PC-9 (cell line): ENCODE measurements around the gene ROGDI. TPM values are rescaled to one million over a fixed set of nuclear protein-coding genes. Genes with fewer than 3 reads are reported as not detected.

Source experiments
- BruUV-seq: library from RNA; stranded (reverse); fragments of 400-500 nt; replicated peaks from 2 replicates; lab custom pipeline; 2021; lab: Mats Ljungman, UMichigan
- CTCF ChIA-PET: fragments of 300-600 bp; sonication (Branson Sonifier 250); formaldehyde crosslinking; loops from one replicate; lab custom pipeline; 2022; ENCODE audit warnings: antibody characterized with exemption; lab: Charles Lee
- POLR2A ChIA-PET: fragments of 300-600 bp; sonication (Branson Sonifier 250); formaldehyde crosslinking; loops from one replicate; lab custom pipeline; 2022; ENCODE audit warnings: antibody characterized with exemption; ENCODE audit not compliant: unreplicated experiment; lab: Charles Lee
- DNase-seq, 2 experiments: peaks; one replicate each; pipeline versions ENCODE4 v3.0.0 to v3.0.0-alpha.2; 2015 to 2022; ENCODE audit warnings: mixed read lengths in 1 of 2
- H2AFZ ChIP-seq: fragments of 200-600 bp; sonication (generic); 2 replicates; pipeline ENCODE4 v1.8.1; 2017; ENCODE audit warnings: antibody characterized with exemption
- H3F3A ChIP-seq: fragments of 200-600 bp; sonication (generic); 2 replicates; pipeline ENCODE4 v1.8.1; 2017; ENCODE audit warnings: antibody characterized with exemption, mild to moderate bottlenecking, low read depth; ENCODE audit not compliant: insufficient read depth
- H3K27ac ChIP-seq: fragments of 200-600 bp; sonication (generic); 2 replicates; pipeline ENCODE4 v1.6.1; 2016; ENCODE audit warnings: mixed run types
- H3K27me3 ChIP-seq: fragments of 200-600 bp; sonication (generic); 2 replicates; pipeline ENCODE4 v1.6.1; 2016; ENCODE audit warnings: low read depth, mixed run types; ENCODE audit not compliant: insufficient read depth
- H3K36me3 ChIP-seq: fragments of 200-600 bp; sonication (generic); 2 replicates; pipeline ENCODE4 v1.6.1; 2016; ENCODE audit warnings: low read depth, mixed run types
- H3K4me1 ChIP-seq: fragments of 200-600 bp; sonication (generic); replicated peaks from 2 replicates; pipeline ENCODE4 v1.6.1; 2016; ENCODE audit warnings: mixed run types; ENCODE audit not compliant: insufficient read depth
- H3K4me2 ChIP-seq: fragments of 200-600 bp; sonication (generic); 2 replicates; pipeline ENCODE4 v1.6.1; 2017; ENCODE audit warnings: mixed run types
- H3K4me3 ChIP-seq: fragments of 200-600 bp; sonication (generic); 2 replicates; pipeline ENCODE4 v1.6.1; 2016; ENCODE audit warnings: mixed run types
- H3K79me2 ChIP-seq: fragments of 200-600 bp; sonication (generic); 2 replicates; pipeline ENCODE4 v1.6.1; 2017; ENCODE audit warnings: low read depth, mixed run types
- H3K9me2 ChIP-seq: fragments of 200-600 bp; sonication (generic); 2 replicates; pipeline ENCODE4 v1.8.1; 2017; ENCODE audit warnings: mild to moderate bottlenecking; ENCODE audit not compliant: insufficient read depth
- H3K9me3 ChIP-seq: fragments of 200-600 bp; sonication (generic); 2 replicates; pipeline ENCODE4 v1.8.1; 2016; ENCODE audit warnings: low read depth; ENCODE audit not compliant: insufficient read depth
- H4K20me1 ChIP-seq: fragments of 200-600 bp; sonication (generic); 2 replicates; pipeline ENCODE4 v1.8.1; 2017; ENCODE audit not compliant: insufficient read depth
- EZH2 ChIP-seq: fragments of 200-600 bp; sonication (generic); IDR thresholded peaks from 2 replicates; pipeline ENCODE4 v1.8.0; 2017; ENCODE audit warnings: antibody characterized with exemption, low read depth
- intact Hi-C: fragments of 100-400 bp; cut with micrococcal nuclease; formaldehyde crosslinking; loops from one replicate; pipeline ENCODE4 v1.10.0; 2022; ENCODE audit not compliant: unreplicated experiment
- total RNA-seq: library from RNA; stranded (reverse); gene quantifications from 2 replicates; pipeline ENCODE4 v1.2.3, GENCODE V29; 2021
- TF ChIP-seq, protein P1 (sequence below): fragments of 200-600 bp; sonication (generic); conservative IDR thresholded peaks from 2 replicates; pipeline ENCODE4 v1.6.1; 2017; ENCODE audit warnings: mixed run types, antibody characterized with exemption, mild to moderate bottlenecking, moderate library complexity

The ROGDI gene
- total RNA-seq, 1 experiment from 2014 or later, result 40.8 TPM

DNA sequence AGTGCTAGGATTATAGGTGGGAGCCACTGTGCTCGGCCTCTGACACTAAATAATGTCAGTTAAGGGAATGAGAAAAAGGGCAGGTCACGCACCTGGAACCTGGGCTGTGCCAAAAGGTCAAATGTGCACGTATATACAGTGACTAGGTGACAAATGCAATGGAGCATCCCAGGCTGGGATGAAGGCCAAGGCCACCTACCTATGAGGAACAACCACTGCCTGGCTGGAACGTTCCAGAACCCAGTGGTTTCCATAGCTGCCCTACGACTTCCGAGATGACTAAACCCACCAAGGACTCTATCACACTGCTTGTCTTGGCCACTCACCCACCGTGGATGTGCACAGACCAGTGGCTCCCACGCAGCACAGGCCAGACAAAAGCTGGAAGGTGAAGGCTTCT, 51.5 kb downstream of the ROGDI start:
- POLR2A ChIA-PET, result no interaction called here
- CTCF ChIA-PET, result no interaction called here
- Histone ChIP-seq H2AFZ (no peak overlapping the region), H3K9me3 (peaks cover 5% of the 10 kb centered on the region), H3K27me3 (no peaks in the 10 kb centered on the region), H3F3A (no peaks in the 10 kb centered on the region), H3K9me2 (no peaks in the 10 kb centered on the region), H3K4me3 (no peak overlapping the region), H3K79me2 (no peaks in the 10 kb centered on the region), H3K4me1 (no peaks in the 10 kb centered on the region), H3K36me3 (peaks cover 12% of the 10 kb centered on the region), H3K4me2 (no peak overlapping the region), H3K27ac (no peak overlapping the region), H4K20me1 (no peaks in the 10 kb centered on the region)
- TF ChIP-seq, protein P1, sequence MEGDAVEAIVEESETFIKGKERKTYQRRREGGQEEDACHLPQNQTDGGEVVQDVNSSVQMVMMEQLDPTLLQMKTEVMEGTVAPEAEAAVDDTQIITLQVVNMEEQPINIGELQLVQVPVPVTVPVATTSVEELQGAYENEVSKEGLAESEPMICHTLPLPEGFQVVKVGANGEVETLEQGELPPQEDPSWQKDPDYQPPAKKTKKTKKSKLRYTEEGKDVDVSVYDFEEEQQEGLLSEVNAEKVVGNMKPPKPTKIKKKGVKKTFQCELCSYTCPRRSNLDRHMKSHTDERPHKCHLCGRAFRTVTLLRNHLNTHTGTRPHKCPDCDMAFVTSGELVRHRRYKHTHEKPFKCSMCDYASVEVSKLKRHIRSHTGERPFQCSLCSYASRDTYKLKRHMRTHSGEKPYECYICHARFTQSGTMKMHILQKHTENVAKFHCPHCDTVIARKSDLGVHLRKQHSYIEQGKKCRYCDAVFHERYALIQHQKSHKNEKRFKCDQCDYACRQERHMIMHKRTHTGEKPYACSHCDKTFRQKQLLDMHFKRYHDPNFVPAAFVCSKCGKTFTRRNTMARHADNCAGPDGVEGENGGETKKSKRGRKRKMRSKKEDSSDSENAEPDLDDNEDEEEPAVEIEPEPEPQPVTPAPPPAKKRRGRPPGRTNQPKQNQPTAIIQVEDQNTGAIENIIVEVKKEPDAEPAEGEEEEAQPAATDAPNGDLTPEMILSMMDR, result no peak
- no peak for TF ChIP-seq EZH2
- DNase-seq, result no peak
- intact Hi-C loops, result no loop called here
- BruUV-seq, result no TSS peak

DNA sequence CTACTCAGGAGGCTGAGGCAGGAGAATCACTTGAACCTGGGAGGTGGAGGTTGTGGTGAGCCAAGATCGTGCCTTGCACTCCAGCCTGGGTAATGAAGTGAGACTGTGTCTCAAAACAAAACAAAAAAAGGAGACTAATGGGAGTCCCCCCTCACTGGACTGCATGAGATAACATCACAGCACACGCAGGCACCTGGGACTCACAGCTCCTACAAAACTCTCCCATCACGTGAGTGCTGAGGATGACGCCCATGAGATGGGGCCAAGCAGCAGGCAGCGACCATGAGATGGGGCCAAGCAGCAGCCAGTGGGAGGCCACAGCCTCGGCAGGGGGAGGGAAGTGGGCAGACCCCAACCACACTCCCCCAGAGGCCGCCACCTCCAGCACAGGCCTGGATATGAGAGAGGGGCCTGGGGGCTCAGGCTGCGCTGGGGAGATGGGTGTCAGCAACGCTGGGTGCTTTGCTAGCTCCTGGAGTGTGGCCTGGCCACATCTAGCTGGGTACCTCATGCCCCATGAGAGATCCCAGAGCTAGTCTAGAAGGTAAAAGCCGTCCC, 52.7 kb downstream of the ROGDI start:
- POLR2A ChIA-PET, result interaction anchor here (0.6 kb wide), 1 partner anchor 9 kb away, joined by 7 read pairs; no protein-coding TSS in a partner anchor
- TF ChIP-seq, protein P1, result no peak
- TF ChIP-seq EZH2, result no peak
- H2AFZ ChIP-seq, result no peak overlapping the region
- H4K20me1 ChIP-seq, result no peaks in the 10 kb centered on the region
- H3K4me1 ChIP-seq, result no peaks in the 10 kb centered on the region
- H3K27me3 ChIP-seq, result no peaks in the 10 kb centered on the region
- intact Hi-C loops, result no loop called here
- no peak overlapping the region for H3K27ac ChIP-seq
- peaks cover under 1% of the 10 kb centered on the region for H3K36me3 ChIP-seq
- H3K4me2 ChIP-seq, result no peak overlapping the region
- H3K9me3 ChIP-seq, result no peaks in the 10 kb centered on the region
- no peak for DNase-seq
- no peaks in the 10 kb centered on the region; the same call in 1 of the 2 replicates for H3F3A ChIP-seq
- H3K79me2 ChIP-seq, result no peaks in the 10 kb centered on the region
- no peaks in the 10 kb centered on the region for H3K9me2 ChIP-seq
- H3K4me3 ChIP-seq, result no peak overlapping the region
- no TSS peak for BruUV-seq
- CTCF ChIA-PET, result no interaction called here

DNA sequence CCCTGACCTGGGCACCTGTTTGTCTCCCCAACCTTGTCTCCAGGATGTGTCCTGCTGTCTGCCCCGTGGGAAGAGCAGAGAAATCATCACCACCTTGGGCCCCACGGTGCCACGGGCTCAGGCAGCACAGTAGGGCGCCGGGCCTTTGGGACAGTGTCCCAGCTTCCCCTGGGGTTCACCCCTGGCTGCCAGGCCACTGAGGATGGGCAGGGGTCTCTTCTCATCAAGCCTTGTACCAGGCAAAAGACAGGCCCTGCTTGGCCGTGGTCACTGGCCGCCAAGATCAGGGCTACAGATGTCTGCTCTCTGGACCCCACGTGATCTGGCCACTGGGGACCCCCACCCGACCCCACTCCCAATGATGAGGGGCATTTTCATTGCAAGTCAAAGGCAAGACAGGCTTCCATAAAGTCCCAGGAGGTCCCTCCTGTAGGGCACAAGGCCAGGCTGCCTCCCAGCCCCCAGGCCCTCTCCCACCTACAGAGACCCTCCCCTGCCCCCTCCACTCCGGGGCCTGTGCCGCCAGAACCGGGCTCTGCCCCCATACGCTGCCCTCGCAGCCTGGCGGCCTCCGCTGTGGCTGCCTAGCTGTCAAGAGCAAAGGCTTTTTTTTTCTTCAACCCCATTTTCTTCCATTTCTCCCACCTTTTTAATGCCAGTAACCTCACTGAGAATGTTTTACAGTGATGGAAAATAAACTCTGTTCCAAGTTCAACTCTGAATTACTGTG, 53.6 kb downstream of the ROGDI start:
- intact Hi-C loops, result no loop called here
- CTCF ChIA-PET, result no interaction called here

More for the DNA sequence above, 53.6 kb downstream of the ROGDI start:
- no peak for DNase-seq
- no peaks in the 10 kb centered on the region for H3K36me3 ChIP-seq
- no peak overlapping the region for H2AFZ ChIP-seq
- H3K27ac ChIP-seq, result no peak overlapping the region
- BruUV-seq, result no TSS peak
- H3K4me1 ChIP-seq, result no peaks in the 10 kb centered on the region
- no peaks in the 10 kb centered on the region for H3K9me2 ChIP-seq
- H4K20me1 ChIP-seq, result no peaks in the 10 kb centered on the region
- H3K27me3 ChIP-seq, result no peaks in the 10 kb centered on the region
- peaks cover 3% of the 10 kb centered on the region; the same call in 1 of the 2 replicates for H3F3A ChIP-seq
- no peaks in the 10 kb centered on the region for H3K9me3 ChIP-seq
- no peak overlapping the region for H3K4me2 ChIP-seq
- POLR2A ChIA-PET, result no interaction called here
- TF ChIP-seq, protein P1, result no peak
- no peak for TF ChIP-seq EZH2
- H3K4me3 ChIP-seq, result no peak overlapping the region
- H3K79me2 ChIP-seq, result no peaks in the 10 kb centered on the region
